GM12878 (cell line): ENCODE results near the gene RRH. TPM values are rescaled to one million over a fixed set of nuclear protein-coding genes. Genes with fewer than 3 reads are reported as not detected.

Experiments used
- ATAC-seq: fragments of 200-7000 bp; cut with Tn5 transposase; 3 replicates; pipeline ENCODE4 v1.9.1; 2020; ENCODE audit warnings: mild to moderate bottlenecking, moderate library complexity
- BruUV-seq: library from RNA; stranded (reverse); fragments of 400-500 nt; replicated peaks from 2 replicates; lab custom pipeline; 2021; lab: Mats Ljungman, UMichigan
- CTCF ChIA-PET: fragments of 300-600 bp; sonication (Branson Sonifier 250); formaldehyde crosslinking; extraction: SDS; loops from one replicate; lab custom pipeline; 2021; ENCODE audit warnings: inconsistent platforms; lab: Yijun Ruan, JAX
- POLR2A ChIA-PET: fragments of 350-600 bp; formaldehyde crosslinking; extraction: SDS; loops from one replicate; lab custom pipeline; 2021; ENCODE audit warnings: inconsistent platforms; lab: Charles Lee
- RAD21 ChIA-PET: fragments of 300-600 bp; sonication (Branson Sonifier 250); formaldehyde crosslinking; loops from one replicate; lab custom pipeline; 2023; ENCODE audit warnings: antibody characterized with exemption; ENCODE audit not compliant: unreplicated experiment; lab: Charles Lee
- SMC1A ChIA-PET: fragments of 300-600 bp; sonication (Branson Sonifier 250); formaldehyde crosslinking; loops from one replicate; lab custom pipeline; 2023; ENCODE audit not compliant: unreplicated experiment, uncharacterized antibody; lab: Charles Lee
- DNase-seq: peaks from one replicate; pipeline ENCODE4 v3.0.0-alpha.2; 2011; ENCODE audit warnings: low read depth, low spot score
- FAIRE-seq: peaks from 3 replicates; lab custom pipeline; 2011; peaks lifted over from hg19 to GRCh38; lab: Jason Lieb, UNC
- H2AFZ ChIP-seq: 2 replicates; pipeline ENCODE4 v1.6.0; 2011; ENCODE audit warnings: low read depth, low read length, control low read depth; ENCODE audit not compliant: control insufficient read depth
- H3K27ac ChIP-seq: 2 replicates; pipeline ENCODE4 v1.5.1; 2011; ENCODE audit warnings: control low read depth; ENCODE audit not compliant: control insufficient read depth, insufficient read depth
- H3K27me3 ChIP-seq, 2 experiments: replicated peaks in 1 of 2; 2 replicates each; pipeline versions ENCODE4 v1.6.0 to v1.6.1; 2011; ENCODE audit warnings: low read length in 1 of 2; ENCODE audit not compliant: control insufficient read depth in 2 of 2, insufficient read depth in 2 of 2
- H3K36me3 ChIP-seq, 2 experiments: 2 replicates each; pipeline ENCODE4 v1.5.1; 2011; ENCODE audit warnings: low read length in 1 of 2; ENCODE audit not compliant: control insufficient read depth in 2 of 2, insufficient read depth in 2 of 2
- H3K4me1 ChIP-seq: 2 replicates; pipeline ENCODE4 v1.6.1; 2011; ENCODE audit warnings: mild to moderate bottlenecking, low read length, moderate library complexity, mixed read lengths; ENCODE audit not compliant: control insufficient read depth, insufficient read depth
- H3K4me2 ChIP-seq: 2 replicates; pipeline ENCODE4 v1.6.0; 2011; ENCODE audit warnings: control low read depth; ENCODE audit not compliant: control insufficient read depth, insufficient read depth
- H3K4me3 ChIP-seq: fragments of 200-600 bp; sonication (generic); 2 replicates; pipeline ENCODE4 v1.5.1; 2016
- H3K79me2 ChIP-seq: 2 replicates; pipeline ENCODE4 v1.6.0; 2011; ENCODE audit warnings: low read length; ENCODE audit not compliant: control insufficient read depth, insufficient read depth
- H3K9ac ChIP-seq: 2 replicates; pipeline ENCODE4 v1.8.0; 2011; ENCODE audit warnings: low read length, control low read depth, mixed read lengths; ENCODE audit not compliant: control insufficient read depth, insufficient read depth
- H3K9me3 ChIP-seq: replicated peaks from 3 replicates; pipeline ENCODE4 v1.5.1; 2011; ENCODE audit warnings: mild to moderate bottlenecking, low read length; ENCODE audit not compliant: control insufficient read depth, insufficient read depth
- H4K20me1 ChIP-seq: 2 replicates; pipeline ENCODE4 v1.6.0; 2011; ENCODE audit not compliant: control insufficient read depth, insufficient read depth
- GATAD2B ChIP-seq: fragments of 450-650 bp; conservative IDR thresholded peaks from 2 replicates; pipeline ENCODE4 v1.6.1; 2017; ENCODE audit warnings: low read depth, mild to moderate bottlenecking, moderate library complexity
- KAT2A ChIP-seq: conservative IDR thresholded peaks from 2 replicates; pipeline ENCODE4 v1.6.1; 2011; ENCODE audit warnings: low read depth, low read length; ENCODE audit not compliant: control insufficient read depth
- KDM1A ChIP-seq: fragments of 200-600 bp; sonication (generic); IDR thresholded peaks from 2 replicates; pipeline ENCODE4 v1.6.1; 2016; ENCODE audit warnings: borderline replicate concordance
- KLF5 ChIP-seq: fragments of 450-650 bp; IDR thresholded peaks from 2 replicates; pipeline ENCODE4 v1.6.1; 2014; ENCODE audit warnings: mild to moderate bottlenecking; ENCODE audit not compliant: partially characterized antibody
- MTA3 ChIP-seq: IDR thresholded peaks from 2 replicates; pipeline ENCODE4 v1.6.1; 2012; ENCODE audit warnings: low read length, inconsistent platforms, borderline replicate concordance
- POLR2AphosphoS2 ChIP-seq: IDR thresholded peaks from 2 replicates; pipeline ENCODE4 v1.6.1; 2011; ENCODE audit warnings: low read depth, mild to moderate bottlenecking, low read length, improper control_type of control experiment, moderate library complexity
- PRDM15 ChIP-seq: fragments of 450-650 bp; formaldehyde crosslinking; IDR thresholded peaks from 2 replicates; pipeline ENCODE4 v1.4.0; 2020; ENCODE audit warnings: mild to moderate bottlenecking, moderate library complexity
- RAD51 ChIP-seq: fragments of 450-650 bp; IDR thresholded peaks from 2 replicates; pipeline ENCODE4 v1.6.1; 2016; ENCODE audit warnings: moderate library complexity, mild to moderate bottlenecking, inconsistent platforms
- RFX5 ChIP-seq: IDR thresholded peaks from 2 replicates; pipeline ENCODE4 v1.6.1; 2011; ENCODE audit warnings: low read depth, low read length, improper control_type of control experiment
- SIN3A ChIP-seq: IDR thresholded peaks from 2 replicates; pipeline ENCODE4 v1.6.1; 2012; ENCODE audit warnings: low read depth, low read length, improper control_type of control experiment
- SREBF1 ChIP-seq: IDR thresholded peaks from 2 replicates; pipeline ENCODE4 v1.6.1; 2012; ENCODE audit warnings: mild to moderate bottlenecking, low read length
- TCF12 ChIP-seq: IDR thresholded peaks from 2 replicates; pipeline ENCODE4 v1.6.1; 2011; ENCODE audit warnings: low read depth, mild to moderate bottlenecking, low read length
- USF2 ChIP-seq: IDR thresholded peaks from 2 replicates; pipeline ENCODE4 v1.6.1; 2011; ENCODE audit warnings: low read depth, low read length, improper control_type of control experiment, borderline replicate concordance
- YY1 ChIP-seq: IDR thresholded peaks from 2 replicates; pipeline ENCODE4 v1.6.1; 2011; ENCODE audit warnings: low read depth, mild to moderate bottlenecking, low read length
- ZNF217 ChIP-seq: fragments of 450-650 bp; IDR thresholded peaks from 2 replicates; pipeline ENCODE4 v1.6.1; 2017; ENCODE audit warnings: antibody characterized with exemption, mild to moderate bottlenecking
- ZSCAN29 ChIP-seq: fragments of 450-650 bp; IDR thresholded peaks from 2 replicates; pipeline ENCODE4 v1.6.1; 2017; ENCODE audit warnings: mild to moderate bottlenecking, moderate library complexity
- WGBS: methylation state at CpG from one replicate; pipeline ENCODE4 v1.1.6; 2016; ENCODE audit warnings: low lambda C conversion rate; ENCODE audit not compliant: insufficient replicate concordance, insufficient coverage; ENCODE audit errors: missing lambda C conversion rate; 5-methylcytosine and 5-hydroxymethylcytosine counted together
- in situ Hi-C: fragments of 300-500 bp; cut with MboI; formaldehyde crosslinking; loops from 9 replicates; pipeline ENCODE4 v1.14.3; 2018; ENCODE audit warnings: mixed read lengths
- intact Hi-C: fragments of 100-400 bp; cut with micrococcal nuclease; formaldehyde crosslinking; loops from one replicate; pipeline ENCODE4 v1.14.2; 2022; ENCODE audit not compliant: unreplicated experiment
- polyA plus RNA-seq, 11 experiments: library from polyadenylated mRNA; depleted of rRNA in 4 of 11; unstranded in 6 of 11; stranded (reverse) in 5 of 11; fragments of >200 nt; fragmentation: Nextera tagmentation in 4 of 11; fragmentation: Illumina TruSeq in 1 of 11; extraction: Ambion mirVana in 4 of 11; extraction: Trizol in 1 of 11; gene quantifications; 1 replicate in 1 of 11; 2 replicates in 10 of 11; pipeline versions ENCODE4 v1.2.1 to v1.2.3, GENCODE V29; 2011 to 2016; ENCODE audit warnings: inconsistent platforms in 2 of 11, missing spikeins in 2 of 11, low read depth in 1 of 11
- total RNA-seq, 4 experiments: library from RNA; depleted of rRNA in 3 of 4; stranded (reverse); fragments of >200 nt in 3 of 4; fragmentation: Illumina TruSeq in 1 of 4; extraction: Trizol in 1 of 4; gene quantifications; 2 replicates each; pipeline versions ENCODE4 v1.2.1 to v1.2.3, GENCODE V29; 2013 to 2021

Gene RRH
- total and polyA plus RNA-seq, 10 of the 15 experiments (the other 5 are each of a cell fraction or from before 2014, with no cell fraction given) = 0.06 to 0.24 (median 0.12) TPM; not detected in 6

- no peak for TF ChIP-seq PRDM15 (CRISPR knock-in tag)
- TF ChIP-seq, all 136 proteins: peak for 0
These were observed 44.3 kb downstream of the RRH start (continued) for GRCh38 chr4:109872065-109872464.

GRCh38 chr4:109872950-109873656 is 45.3 kb downstream of the RRH start:
- RAD21 ChIA-PET = no interaction called here
- no peak overlapping the region for H3K27ac ChIP-seq
- no peak overlapping the region for H3K4me2 ChIP-seq
- H3K36me3 ChIP-seq = no peaks in the 10 kb centered on the region
- POLR2A ChIA-PET = no interaction called here
- BruUV-seq = no TSS peak
- H3K79me2 ChIP-seq = no peaks in the 10 kb centered on the region
- H2AFZ ChIP-seq = no peak overlapping the region
- FAIRE-seq (no peak), ATAC-seq (no peak), DNase-seq (no peak)
- no peaks in the 10 kb centered on the region for H4K20me1 ChIP-seq
- SMC1A ChIA-PET = interaction anchor here (1.5 kb wide), 1 partner anchor 20 kb away, joined by 3 read pairs; no protein-coding TSS in a partner anchor
- in situ Hi-C loops (no loop called here), intact Hi-C loops (no loop called here)
- H3K9me3 ChIP-seq = no peaks in the 10 kb centered on the region
- CTCF ChIA-PET = no interaction called here
- H3K4me3 ChIP-seq = no peak overlapping the region
- peaks cover 8% of the 10 kb centered on the region; the same call in 1 of the 2 replicates for H3K4me1 ChIP-seq
- no peak overlapping the region for H3K9ac ChIP-seq
- H3K27me3 ChIP-seq = no peaks in the 10 kb centered on the region
- 56% methylated on average over 6 of the region's 6 CpGs for WGBS
- TF ChIP-seq KLF5 (no peak), MTA3 (no peak), RFX5 (no peak), SREBF1 (no peak), KAT2A (no peak), ZNF217 (no peak), KDM1A (no peak), USF2 (no peak), RAD51 (no peak), POLR2AphosphoS2 (no peak), SIN3A (no peak), ZSCAN29 (no peak), GATAD2B (no peak), TCF12 (no peak), YY1 (no peak)
